Natural killer cell (primary cell): ENCODE data around the gene TSPAN11. TPM values are rescaled to one million over a fixed set of nuclear protein-coding genes. Genes with fewer than 3 reads are reported as not detected.

Experiments used
- ATAC-seq, 3 donors: fragments of 150-1000 bp in 2 of 3; fragments of 200-7000 bp in 1 of 3; cut with Tn5 transposase; 1 replicate in 1 of 3; 2 replicates in 2 of 3; pipeline ENCODE4 v1.10.0; 2021; ENCODE audit warnings: mild to moderate bottlenecking in 2 of 3, moderate library complexity in 2 of 3
- DNase-seq, 2 donors: peaks; one replicate each; pipeline versions ENCODE4 v3.0.0 to v3.0.0-alpha.2; 2013 to 2021; ENCODE audit warnings: mixed read lengths in 1 of 2
- H3K27ac ChIP-seq: one replicate; pipeline ENCODE4 v1.5.1; 2013; ENCODE audit warnings: mild to moderate bottlenecking, low read length
- H3K27me3 ChIP-seq: one replicate; pipeline ENCODE4 v1.6.1; 2013; ENCODE audit warnings: low read length; ENCODE audit not compliant: control insufficient read depth, insufficient read depth
- H3K36me3 ChIP-seq: one replicate; pipeline ENCODE4 v1.6.1; 2013; ENCODE audit warnings: low read length; ENCODE audit not compliant: control insufficient read depth, insufficient read depth
- H3K4me1 ChIP-seq: one replicate; pipeline ENCODE4 v1.6.1; 2013; ENCODE audit warnings: low read length; ENCODE audit not compliant: control insufficient read depth, insufficient read depth
- H3K4me3 ChIP-seq: one replicate; pipeline ENCODE4 v1.5.1; 2013; ENCODE audit warnings: low read length
- H3K9me3 ChIP-seq: one replicate; pipeline ENCODE4 v1.6.1; 2013; ENCODE audit warnings: low read length; ENCODE audit not compliant: control insufficient read depth, insufficient read depth
- H3K27ac Mint-ChIP-seq, 2 donors: one replicate each; pipeline ENCODE4 v1.8.0; 2022; ENCODE audit warnings: mild to moderate bottlenecking in 2 of 2, mixed read lengths in 2 of 2, moderate library complexity in 1 of 2
- H3K27me3 Mint-ChIP-seq, 2 donors: one replicate each; pipeline ENCODE4 v1.8.0; 2022; ENCODE audit warnings: low read depth in 2 of 2, mixed read lengths in 2 of 2
- H3K36me3 Mint-ChIP-seq: one replicate; pipeline ENCODE4 v1.8.0; 2022; ENCODE audit warnings: mixed read lengths
- H3K4me1 Mint-ChIP-seq, 2 donors: one replicate each; pipeline ENCODE4 v1.8.0; 2022; ENCODE audit warnings: mixed read lengths in 2 of 2
- H3K4me3 Mint-ChIP-seq: one replicate; pipeline ENCODE4 v1.8.0; 2022; ENCODE audit warnings: mild to moderate bottlenecking, moderate library complexity, mixed read lengths
- H3K9me3 Mint-ChIP-seq, 2 donors: one replicate each; pipeline ENCODE4 v1.8.0; 2022; ENCODE audit warnings: mixed read lengths in 2 of 2
- CTCF ChIP-seq: fragments of 200-600 bp; IDR thresholded peaks from one replicate; pipeline ENCODE4 v1.8.0; 2022; ENCODE audit warnings: antibody characterized with exemption
- WGBS: methylation state at CpG from one replicate; pipeline ENCODE4 v1.1.7; 2013; ENCODE audit warnings: missing lambda C conversion rate; ENCODE audit not compliant: insufficient coverage; 5-methylcytosine and 5-hydroxymethylcytosine counted together
- intact Hi-C: fragments of 100-400 bp; cut with micrococcal nuclease; formaldehyde crosslinking; loops from one replicate; pipeline ENCODE4 v1.14.2; 2022
- total RNA-seq, 4 donors: library from RNA; stranded (reverse); fragments of 120-200 nt in 1 of 4; gene quantifications; one replicate each; pipeline versions ENCODE4 v1.2.3 to v1.2.4, GENCODE V29; 2013 to 2022

Gene TSPAN11
- total RNA-seq, 3 donors from 2014 or later (not counting 1 experiment from before 2014, with no cell fraction given) = not detected

GRCh38 chr12:30880061-30880460, 46.5 kb upstream of the TSPAN11 start:
- no peak overlapping the region for H3K27ac ChIP-seq
- no peak overlapping the region for H3K4me3 ChIP-seq
- Mint-ChIP-seq H3K4me1 (no peaks in the 10 kb centered on the region), H3K27ac (no peak overlapping the region), H3K27me3 (peaks cover 14 to 21% of the 10 kb centered on the region in 2 donors), H3K9me3 (no peaks in the 10 kb centered on the region), H3K36me3 (no peaks in the 10 kb centered on the region), H3K4me3 (no peak overlapping the region)
- H3K4me1 ChIP-seq = no peaks in the 10 kb centered on the region
- 47% methylated on average over 6 of the region's 6 CpGs for WGBS
- H3K9me3 ChIP-seq = no peaks in the 10 kb centered on the region
- TF ChIP-seq CTCF = no peak
- ATAC-seq (no peak), DNase-seq (no peak)
- intact Hi-C loops = no loop called here
- no peaks in the 10 kb centered on the region for H3K36me3 ChIP-seq
- no peaks in the 10 kb centered on the region for H3K27me3 ChIP-seq

- no peak for TF ChIP-seq CTCF
- Mint-ChIP-seq H3K27ac (no peak overlapping the region), H3K4me3 (no peak overlapping the region), H3K27me3 (peaks cover 14 to 20% of the 10 kb centered on the region in 2 donors), H3K4me1 (no peaks in the 10 kb centered on the region), H3K36me3 (no peaks in the 10 kb centered on the region), H3K9me3 (no peaks in the 10 kb centered on the region)
- Histone ChIP-seq H3K27ac (no peak overlapping the region), H3K9me3 (peaks cover 1% of the 10 kb centered on the region), H3K27me3 (no peaks in the 10 kb centered on the region), H3K36me3 (no peaks in the 10 kb centered on the region), H3K4me3 (no peak overlapping the region), H3K4me1 (no peaks in the 10 kb centered on the region)
- WGBS = 65% methylated on average over 3 of the region's 3 CpGs
- ATAC-seq (no peak), DNase-seq (no peak)
- intact Hi-C loops = no loop called here
Measured at GRCh38 chr12:30880813-30881212, 45.7 kb upstream of the TSPAN11 start.

GRCh38 chr12:30882706-30883105, 43.8 kb upstream of the TSPAN11 start:
- H3K27me3 Mint-ChIP-seq = peaks cover 12 to 14% of the 10 kb centered on the region in 2 donors
- no peaks in the 10 kb centered on the region for H3K27me3 ChIP-seq
- peaks cover 8% of the 10 kb centered on the region for H3K9me3 ChIP-seq
- H3K36me3 Mint-ChIP-seq = peaks cover 16% of the 10 kb centered on the region
- no peak overlapping the region for H3K4me3 ChIP-seq
- no peak for ATAC-seq
- no peaks in the 10 kb centered on the region for H3K4me1 ChIP-seq
- peaks cover 7 to 14% of the 10 kb centered on the region in 2 donors for H3K9me3 Mint-ChIP-seq
- no peaks in the 10 kb centered on the region for H3K36me3 ChIP-seq
- no peak for DNase-seq
- WGBS = 98% methylated on average over 3 of the region's 3 CpGs
- intact Hi-C loops = no loop called here
- H3K27ac ChIP-seq = no peak overlapping the region
- H3K4me3 Mint-ChIP-seq = no peak overlapping the region
- TF ChIP-seq CTCF = no peak
- no peak overlapping the region for H3K27ac Mint-ChIP-seq
- no peaks in the 10 kb centered on the region for H3K4me1 Mint-ChIP-seq

- Histone ChIP-seq H3K4me3 (no peak overlapping the region), H3K9me3 (peaks cover 8% of the 10 kb centered on the region), H3K4me1 (no peaks in the 10 kb centered on the region), H3K27ac (no peak overlapping the region), H3K36me3 (no peaks in the 10 kb centered on the region), H3K27me3 (no peaks in the 10 kb centered on the region)
- Mint-ChIP-seq H3K9me3 (peaks cover 8 to 15% of the 10 kb centered on the region in 2 donors), H3K27me3 (peaks cover 5 to 6% of the 10 kb centered on the region in 2 donors), H3K27ac (no peak overlapping the region), H3K4me1 (no peaks in the 10 kb centered on the region), H3K36me3 (peaks cover 17% of the 10 kb centered on the region), H3K4me3 (no peak overlapping the region)
- 93% methylated on average over 2 of the region's 2 CpGs for WGBS
- no peak for TF ChIP-seq CTCF
- ATAC-seq (no peak), DNase-seq (no peak)
- intact Hi-C loops = no loop called here
Measured at GRCh38 chr12:30884799-30885198, 41.7 kb upstream of the TSPAN11 start.
